Frontal cortex (tissue), 4 donors: ENCODE results near the gene FBXL19. TPM values are rescaled to one million over a fixed set of nuclear protein-coding genes. Genes with fewer than 3 reads are reported as not detected.

ENCODE experiments used
- DNase-seq, 2 donors: peaks; one replicate each; pipeline ENCODE4 v3.0.0; 2012; ENCODE audit warnings: low spot score in 2 of 2
- FAIRE-seq: peaks from 2 replicates; lab custom pipeline; 2012; peaks lifted over from hg19 to GRCh38; lab: Jason Lieb, UNC
- small RNA-seq: library from RNA; depleted of rRNA; stranded (forward); fragments of <200 nt; gene quantifications from one replicate; pipeline ENCODE3, GENCODE V24; 2014
- total RNA-seq: library from RNA; depleted of rRNA; stranded (reverse); fragments of >200 nt; gene quantifications from one replicate; pipeline ENCODE4 v1.2.3, GENCODE V29; 2014
- donor health status: control.
- donor health status: control.
- donor health status: control.

The FBXL19 gene
- total RNA-seq, 1 donor from 2014 or later: 66.4 TPM

DNA sequence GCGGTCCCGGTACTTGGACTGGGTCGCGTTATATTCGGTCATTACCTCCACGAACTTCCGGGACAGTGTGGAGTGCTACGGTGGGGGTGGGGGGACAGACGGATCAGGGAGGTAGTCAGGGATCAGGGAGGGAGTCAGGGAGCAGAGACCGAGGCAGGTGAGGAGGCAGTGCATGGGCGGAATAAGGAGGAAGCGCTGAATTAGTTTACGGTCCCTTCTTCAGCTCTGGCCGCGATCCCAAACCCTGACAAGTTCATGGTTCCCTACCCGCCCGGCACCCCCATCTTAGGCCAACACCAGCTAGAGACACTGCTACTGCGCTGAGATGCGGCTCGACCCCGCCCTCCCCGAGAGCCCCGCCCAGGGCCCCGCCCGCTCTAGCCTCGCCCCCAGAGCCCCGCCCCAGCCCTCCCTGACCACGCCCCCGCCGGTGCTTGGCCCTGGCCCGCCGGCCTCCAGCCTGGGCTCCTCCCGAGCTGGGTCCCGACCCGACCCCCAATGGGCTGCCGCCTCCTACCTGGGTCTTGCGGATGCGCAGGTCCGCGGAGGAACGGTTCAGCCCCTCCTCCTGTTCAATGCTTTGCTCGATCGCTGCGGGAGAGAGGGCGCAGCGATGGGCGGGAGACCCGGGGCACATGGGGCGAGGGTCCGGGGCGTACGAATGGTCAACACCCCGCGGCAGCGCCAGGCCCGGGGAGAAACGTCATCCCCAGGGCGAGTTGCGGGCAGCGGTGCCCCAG lies 73.8 kb downstream of the FBXL19 start:
- FAIRE-seq: no peak
- peak; percentile 78 to 89 for DNase-seq

DNA sequence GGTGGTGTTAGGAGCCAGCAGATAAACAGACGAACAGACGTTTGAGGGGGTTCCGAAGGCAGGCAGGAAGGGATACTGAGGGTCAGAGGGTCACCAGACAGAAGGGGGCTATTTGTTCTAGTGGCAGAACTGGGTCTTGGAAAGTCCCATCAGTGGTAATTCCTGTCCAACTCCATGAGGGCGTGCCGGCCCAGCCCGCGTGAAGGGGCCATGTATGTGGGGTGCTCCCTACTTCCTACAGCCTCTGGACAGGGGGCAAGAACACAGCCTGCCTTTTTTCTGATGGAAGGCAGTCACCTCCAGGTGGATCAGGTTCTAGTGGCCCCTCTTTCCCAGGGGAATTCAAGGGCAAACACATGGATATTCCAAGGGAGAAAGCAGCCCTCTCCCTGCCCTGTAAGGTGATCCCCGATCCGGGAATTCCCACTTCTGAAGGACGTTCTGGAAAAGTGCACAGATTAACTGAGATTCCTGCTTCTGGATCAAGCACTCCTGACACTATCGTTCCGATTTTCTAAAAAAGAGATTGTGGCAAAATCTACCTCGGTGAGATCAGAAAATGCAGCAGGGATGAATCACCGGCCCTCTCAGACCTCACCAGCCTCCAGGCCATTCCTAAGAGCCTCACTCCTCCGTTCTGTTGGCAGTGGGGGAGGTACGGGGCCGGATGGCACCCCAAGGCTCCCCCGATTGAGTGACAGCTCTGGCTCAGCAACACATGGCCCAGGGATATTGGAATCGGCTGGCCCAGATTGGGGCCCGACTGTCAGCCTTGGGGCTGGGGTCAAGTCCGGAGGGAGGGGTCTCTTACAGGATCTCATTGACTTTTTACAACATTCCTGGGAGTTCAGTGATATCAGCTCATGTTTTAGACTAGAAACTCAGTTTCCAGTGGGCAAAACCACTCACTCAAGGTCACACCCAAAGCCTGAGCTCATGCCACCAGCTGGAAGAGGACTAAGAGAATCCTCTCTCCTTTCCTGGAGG lies 74.6 kb downstream of the FBXL19 start:
- DNase-seq: no peak
- FAIRE-seq: no peak

Small RNA genes lying within 50 kb of the gene (small RNA-seq; reads per million reads assigned to genes)
- gene AC135048.1 (not detected), gene MIR4519 (not detected), gene MIR762 (not detected)

Other genes starting within 250 kb of the FBXL19 start
- gene SRCAP, start 224.4 kb upstream of the FBXL19 start, total RNA-seq: 14.3 TPM
- gene PHKG2, start 175.1 kb upstream of the FBXL19 start, total RNA-seq: 8.6 TPM
- 3.3 TPM for gene CFAP119, start 161.5 kb upstream of the FBXL19 start, total RNA-seq
- gene RNF40, start 161.2 kb upstream of the FBXL19 start, total RNA-seq: 90.1 TPM
- gene ZNF629, start 136.4 kb upstream of the FBXL19 start, total RNA-seq: 11.4 TPM
- 41.6 TPM for gene BCL7C, start 29.5 kb upstream of the FBXL19 start, total RNA-seq
- 0.41 TPM for gene CTF1, start 27.0 kb upstream of the FBXL19 start, total RNA-seq
- 4.1 TPM for gene ORAI3, start 25.5 kb downstream of the FBXL19 start, total RNA-seq
- gene SETD1A, start 34.2 kb downstream of the FBXL19 start, total RNA-seq: 1.6 TPM
- 2.0 TPM for gene HSD3B7, start 61.6 kb downstream of the FBXL19 start, total RNA-seq
- 11.4 TPM for gene STX1B, start 87.1 kb downstream of the FBXL19 start, total RNA-seq
- gene STX4, start 110.0 kb downstream of the FBXL19 start, total RNA-seq: 13.9 TPM
- gene ZNF668, start 150.7 kb downstream of the FBXL19 start, total RNA-seq: 9.0 TPM
- gene ZNF646, start 150.8 kb downstream of the FBXL19 start, total RNA-seq: 14.7 TPM
- gene PRSS53, start 165.4 kb downstream of the FBXL19 start, total RNA-seq: 1.6 TPM
- 35.9 TPM for gene VKORC1, start 171.2 kb downstream of the FBXL19 start, total RNA-seq
- gene BCKDK, start 184.8 kb downstream of the FBXL19 start, total RNA-seq: 11.4 TPM
- 47.7 TPM for gene KAT8, start 194.1 kb downstream of the FBXL19 start, total RNA-seq
- not detected for gene PRSS8, start 212.2 kb downstream of the FBXL19 start, total RNA-seq
- gene PRSS36, start 226.5 kb downstream of the FBXL19 start, total RNA-seq: 1.6 TPM